BJ (cell line): ENCODE measurements around the gene IGHMBP2. TPM values are rescaled to one million over a fixed set of nuclear protein-coding genes. Genes with fewer than 3 reads are reported as not detected.

ENCODE experiments used
- CTCF ChIA-PET: fragments of 350-600 bp; formaldehyde crosslinking; extraction: SDS; loops from one replicate; lab custom pipeline; 2021; ENCODE audit warnings: antibody characterized with exemption, inconsistent platforms; lab: Yijun Ruan, JAX
- POLR2A ChIA-PET: fragments of 300-600 bp; sonication (Branson Sonifier 250); formaldehyde crosslinking; extraction: SDS; loops from one replicate; lab custom pipeline; 2021; ENCODE audit warnings: antibody characterized with exemption; lab: Charles Lee
- DNase-seq: peaks from one replicate; pipeline ENCODE4 v3.0.0-alpha.2; 2011; ENCODE audit warnings: low read depth
- H3K27me3 ChIP-seq: 2 replicates; pipeline ENCODE4 v1.6.0; 2011; ENCODE audit warnings: low read length; ENCODE audit not compliant: control insufficient read depth, insufficient read depth
- H3K36me3 ChIP-seq: 2 replicates; pipeline ENCODE4 v1.5.1; 2011; ENCODE audit warnings: low read length; ENCODE audit not compliant: control insufficient read depth, insufficient read depth
- H3K4me3 ChIP-seq: 2 replicates; pipeline ENCODE4 v1.5.1; 2011; ENCODE audit warnings: low read depth, mild to moderate bottlenecking, control low read depth, low read length
- CTCF ChIP-seq: IDR thresholded peaks from 2 replicates; pipeline ENCODE4 v1.5.1; 2011; ENCODE audit warnings: low read depth, mild to moderate bottlenecking, control low read depth, inconsistent platforms, low read length, moderate library complexity; ENCODE audit not compliant: insufficient read depth
- polyA plus RNA-seq: library from polyadenylated mRNA; depleted of rRNA; stranded (reverse); fragments of >200 nt; gene quantifications from 2 replicates; pipeline ENCODE4 v1.2.3, GENCODE V29; 2011

The IGHMBP2 gene
- polyA plus RNA-seq, 1 experiment: 13.1 TPM

DNA sequence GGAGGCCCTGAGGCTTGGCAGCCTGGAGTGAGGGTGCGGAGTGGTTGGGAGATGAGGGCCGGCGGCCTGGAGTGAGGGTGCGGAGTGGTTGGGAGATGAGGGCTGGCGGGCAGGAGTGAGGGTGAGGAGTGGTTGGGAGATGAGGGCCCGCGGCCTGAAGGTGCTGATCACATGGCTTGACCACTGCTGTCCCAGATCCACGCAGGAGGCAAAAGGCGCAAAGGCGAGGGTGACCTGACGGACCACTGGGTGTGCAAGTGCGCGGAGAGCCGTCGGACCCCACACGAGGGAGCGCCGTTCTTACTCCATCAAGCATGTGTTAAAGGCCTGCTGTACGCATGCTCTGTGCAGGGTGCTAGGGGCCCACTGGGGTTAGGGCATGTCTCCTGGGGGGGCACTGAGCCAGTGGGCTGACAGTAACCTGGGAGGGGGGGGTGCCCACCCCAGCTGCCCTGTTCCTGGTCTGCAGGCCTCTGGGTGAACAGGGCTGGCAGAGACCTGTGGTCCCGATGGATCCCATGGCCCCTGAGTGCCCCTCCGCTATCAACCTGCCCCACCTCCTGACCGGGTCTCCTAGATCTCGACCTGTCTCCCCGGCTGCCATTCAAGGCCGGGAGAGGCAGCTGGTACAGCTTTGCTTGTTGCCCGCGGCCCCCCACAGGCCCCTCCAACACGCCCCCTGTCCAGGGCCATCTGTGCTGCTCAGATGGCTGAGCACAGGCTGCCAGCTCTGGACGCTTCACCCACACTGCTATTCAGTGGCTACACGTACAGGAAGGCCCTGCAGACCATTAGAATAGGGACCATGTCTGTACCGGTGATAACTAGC, 56.0 kb downstream of the IGHMBP2 start:
- no peak for TF ChIP-seq CTCF
- no peak overlapping the region for H3K4me3 ChIP-seq
- peaks cover 4% of the 10 kb centered on the region; the same call in 1 of the 2 replicates for H3K27me3 ChIP-seq
- no peak for DNase-seq
- CTCF ChIA-PET: no interaction called here
- H3K36me3 ChIP-seq: no peaks in the 10 kb centered on the region
- POLR2A ChIA-PET: no interaction called here

- no peaks in the 10 kb centered on the region for H3K36me3 ChIP-seq
- CTCF ChIA-PET: interaction anchor here (1.7 kb wide), 1 partner anchor 9 kb away, joined by 3 read pairs; no protein-coding TSS in a partner anchor
- no peak for TF ChIP-seq CTCF
- POLR2A ChIA-PET: no interaction called here
- DNase-seq: no peak
- H3K4me3 ChIP-seq: no peak overlapping the region
- H3K27me3 ChIP-seq: peaks cover 4% of the 10 kb centered on the region; the same call in 1 of the 2 replicates
Observed at GRCh38 chr11:68960294-68961071, 56.8 kb downstream of the IGHMBP2 start.

- Histone ChIP-seq H3K36me3 (no peaks in the 10 kb centered on the region), H3K27me3 (peaks cover 6% of the 10 kb centered on the region; the same call in 1 of the 2 replicates), H3K4me3 (no peak overlapping the region)
- CTCF ChIA-PET: interaction anchor here (0.9 to 1.7 kb wide), 2 partner anchors 10 to 19 kb away, joined by 3 read pairs; no protein-coding TSS in a partner anchor
- TF ChIP-seq CTCF: no peak
- no peak for DNase-seq
- POLR2A ChIA-PET: no interaction called here
Observed at GRCh38 chr11:68961245-68961644, 57.6 kb downstream of the IGHMBP2 start.

- peaks cover 8% of the 10 kb centered on the region for H3K27me3 ChIP-seq
- H3K4me3 ChIP-seq: no peak overlapping the region
- DNase-seq: no peak
- ChIA-PET CTCF (interaction anchor here (1.7 to 1.9 kb wide), 2 partner anchors 8 to 11 kb away, joined by 3 to 5 read pairs; no protein-coding TSS in a partner anchor), POLR2A (interaction anchor here (0.7 kb wide), 1 partner anchor 303 kb away, joined by 9 read pairs; no protein-coding TSS in a partner anchor)
- no peak for TF ChIP-seq CTCF
- H3K36me3 ChIP-seq: no peaks in the 10 kb centered on the region
Observed at GRCh38 chr11:68962527-68963250, 59.0 kb downstream of the IGHMBP2 start.
